K562 (cell line): ENCODE measurements around the gene PPP1R14B. TPM values are rescaled to one million over a fixed set of nuclear protein-coding genes. Genes with fewer than 3 reads are reported as not detected.

Source experiments
- ASH1L ChIP-seq: fragments of 450-650 bp; IDR thresholded peaks from 2 replicates; pipeline ENCODE4 v1.6.1; 2018; ENCODE audit warnings: borderline replicate concordance, mild to moderate bottlenecking, low read depth; ENCODE audit not compliant: partially characterized antibody
- ATF7 ChIP-seq: fragments of 450-650 bp; IDR thresholded peaks from 2 replicates; pipeline ENCODE4 v1.7.1; 2014; ENCODE audit warnings: mild to moderate bottlenecking, moderate library complexity
- ELF1 ChIP-seq: fragments of 200-800 bp; sonication (Bioruptor generic); IDR thresholded peaks from 2 replicates; pipeline ENCODE4 v1.6.1; 2016; ENCODE audit warnings: missing genetic modification characterization, missing compliant biosample characterization
- ETS2 ChIP-seq: IDR thresholded peaks from 2 replicates; pipeline ENCODE4 v1.6.1; 2016; ENCODE audit warnings: borderline replicate concordance, missing genetic modification characterization, mild to moderate bottlenecking, moderate library complexity, missing compliant biosample characterization; ENCODE audit not compliant: poor library complexity, severe bottlenecking
- IFI16 ChIP-seq: fragments of 250-450 bp; sonication (Bioruptor Pico); IDR thresholded peaks from 2 replicates; pipeline ENCODE4 v2.1.2; 2022; ENCODE audit warnings: mild to moderate bottlenecking, inconsistent platforms
- JUND ChIP-seq, 2 experiments: IDR thresholded peaks; 2 replicates in 1 of 2; 3 replicates in 1 of 2; pipeline ENCODE4 v1.6.1; 2011; ENCODE audit warnings: borderline replicate concordance in 2 of 2, low read depth in 2 of 2, low read length in 2 of 2, improper control_type of control experiment in 1 of 2, missing biosample characterization in 1 of 2, missing genetic modification characterization in 1 of 2, missing genetic modification reagents in 1 of 2
- KLF10 ChIP-seq: fragments of 250-450 bp; sonication (Bioruptor Pico); IDR thresholded peaks from 2 replicates; pipeline ENCODE4 v1.6.1; 2021; ENCODE audit warnings: matching md5 sums
- NBN ChIP-seq: fragments of 450-650 bp; IDR thresholded peaks from 2 replicates; pipeline ENCODE4 v1.6.1; 2016; ENCODE audit warnings: low read depth, mild to moderate bottlenecking
- NONO ChIP-seq, 2 experiments: fragments of 200-400 bp in 1 of 2; fragments of 450-650 bp in 1 of 2; formaldehyde crosslinking in 1 of 2; IDR thresholded peaks; 2 replicates each; pipeline ENCODE4 v1.6.1; 2017; ENCODE audit warnings: low read depth in 2 of 2, mild to moderate bottlenecking in 2 of 2, moderate library complexity in 2 of 2, low read length in 1 of 2
- POLR2AphosphoS5 ChIP-seq: IDR thresholded peaks from 2 replicates; pipeline ENCODE4 v1.6.1; 2011; ENCODE audit warnings: mild to moderate bottlenecking, low read depth, low read length, moderate library complexity; ENCODE audit not compliant: control insufficient read depth, insufficient read depth
- RBM34 ChIP-seq: fragments of 200-400 bp; formaldehyde crosslinking; IDR thresholded peaks from 2 replicates; pipeline ENCODE4 v1.6.1; 2018; ENCODE audit warnings: low read length, borderline replicate concordance; ENCODE audit not compliant: insufficient read depth
- SRSF9 ChIP-seq: fragments of 200-400 bp; formaldehyde crosslinking; IDR thresholded peaks from 2 replicates; pipeline ENCODE4 v1.6.1; 2017; ENCODE audit warnings: low read depth, low read length, borderline replicate concordance
- TOE1 ChIP-seq, 2 experiments: fragments of 450-650 bp in 1 of 2; sonication (generic) in 1 of 2; formaldehyde crosslinking in 1 of 2; IDR thresholded peaks; 2 replicates each; pipeline versions ENCODE4 v1.7.1 to v1.8.0; 2016 to 2022; ENCODE audit warnings: borderline replicate concordance in 2 of 2, mild to moderate bottlenecking in 2 of 2, antibody characterized with exemption in 1 of 2, inconsistent platforms in 1 of 2, low read depth in 1 of 2, missing genetic modification reagents in 1 of 2, moderate library complexity in 1 of 2
- ZFP1 ChIP-seq: fragments of 450-650 bp; formaldehyde crosslinking; IDR thresholded peaks from 2 replicates; pipeline ENCODE4 v1.4.0; 2020; ENCODE audit warnings: mild to moderate bottlenecking, mixed read lengths
- ZNF445 ChIP-seq: fragments of 250-450 bp; sonication (Bioruptor Pico); IDR thresholded peaks from 2 replicates; pipeline ENCODE4 v1.4.0; 2020; ENCODE audit warnings: low read depth, mild to moderate bottlenecking, moderate library complexity
- ZNF57 ChIP-seq: fragments of 450-650 bp; formaldehyde crosslinking; IDR thresholded peaks from 2 replicates; pipeline ENCODE4 v1.4.0; 2020; ENCODE audit warnings: mild to moderate bottlenecking, moderate library complexity
- ZNF668 ChIP-seq: fragments of 250-450 bp; sonication (Bioruptor Pico); IDR thresholded peaks from 2 replicates; pipeline ENCODE4 v1.8.0; 2022; ENCODE audit warnings: mild to moderate bottlenecking, inconsistent platforms
- polyA plus RNA-seq, 8 experiments: library from polyadenylated mRNA; depleted of rRNA in 4 of 8; stranded (reverse) in 5 of 8; unstranded in 3 of 8; fragments of >200 nt; fragmentation: Nextera tagmentation in 2 of 8; fragmentation: Illumina TruSeq in 1 of 8; extraction: Ambion mirVana in 2 of 8; extraction: Trizol in 1 of 8; gene quantifications; 2 replicates each; pipeline versions ENCODE4 v1.2.1 to v1.2.3, GENCODE V29; 2011 to 2014; ENCODE audit warnings: inconsistent platforms in 1 of 8, missing spikeins in 1 of 8
- total RNA-seq, 7 experiments: library from RNA; depleted of rRNA in 6 of 7; stranded (reverse); fragments of >200 nt in 6 of 7; fragmentation: Illumina TruSeq in 2 of 7; extraction: Trizol in 2 of 7; gene quantifications; 2 replicates each; pipeline versions ENCODE4 v1.2.1 to v1.2.3, GENCODE V29; 2011 to 2021; ENCODE audit warnings: low replicate concordance in 1 of 7
- TF ChIP-seq, protein P1 (sequence below): fragments of 250-450 bp; sonication (Bioruptor Pico); IDR thresholded peaks from 2 replicates; pipeline ENCODE4 v1.9.0; 2021; ENCODE audit warnings: mild to moderate bottlenecking
- TF ChIP-seq, protein P2 (sequence below): sonication (generic); formaldehyde crosslinking; IDR thresholded peaks from 2 replicates; pipeline ENCODE4 v1.8.1; 2022; ENCODE audit warnings: missing genetic modification reagents
- TF ChIP-seq, protein P3 (sequence below): sonication (generic); formaldehyde crosslinking; IDR thresholded peaks from 2 replicates; pipeline ENCODE4 v1.8.1; 2023; ENCODE audit warnings: mild to moderate bottlenecking, missing genetic modification reagents
- TF ChIP-seq, protein P4 (sequence below): sonication (generic); formaldehyde crosslinking; IDR thresholded peaks from 2 replicates; pipeline ENCODE4 v1.8.0; 2022; ENCODE audit warnings: mild to moderate bottlenecking, missing genetic modification reagents, borderline replicate concordance

Gene PPP1R14B
- total and polyA plus RNA-seq, 9 of the 15 experiments (the other 6 are each of a cell fraction or from before 2014, with no cell fraction given), result 7.7 to 566 (median 212) TPM

DNA sequence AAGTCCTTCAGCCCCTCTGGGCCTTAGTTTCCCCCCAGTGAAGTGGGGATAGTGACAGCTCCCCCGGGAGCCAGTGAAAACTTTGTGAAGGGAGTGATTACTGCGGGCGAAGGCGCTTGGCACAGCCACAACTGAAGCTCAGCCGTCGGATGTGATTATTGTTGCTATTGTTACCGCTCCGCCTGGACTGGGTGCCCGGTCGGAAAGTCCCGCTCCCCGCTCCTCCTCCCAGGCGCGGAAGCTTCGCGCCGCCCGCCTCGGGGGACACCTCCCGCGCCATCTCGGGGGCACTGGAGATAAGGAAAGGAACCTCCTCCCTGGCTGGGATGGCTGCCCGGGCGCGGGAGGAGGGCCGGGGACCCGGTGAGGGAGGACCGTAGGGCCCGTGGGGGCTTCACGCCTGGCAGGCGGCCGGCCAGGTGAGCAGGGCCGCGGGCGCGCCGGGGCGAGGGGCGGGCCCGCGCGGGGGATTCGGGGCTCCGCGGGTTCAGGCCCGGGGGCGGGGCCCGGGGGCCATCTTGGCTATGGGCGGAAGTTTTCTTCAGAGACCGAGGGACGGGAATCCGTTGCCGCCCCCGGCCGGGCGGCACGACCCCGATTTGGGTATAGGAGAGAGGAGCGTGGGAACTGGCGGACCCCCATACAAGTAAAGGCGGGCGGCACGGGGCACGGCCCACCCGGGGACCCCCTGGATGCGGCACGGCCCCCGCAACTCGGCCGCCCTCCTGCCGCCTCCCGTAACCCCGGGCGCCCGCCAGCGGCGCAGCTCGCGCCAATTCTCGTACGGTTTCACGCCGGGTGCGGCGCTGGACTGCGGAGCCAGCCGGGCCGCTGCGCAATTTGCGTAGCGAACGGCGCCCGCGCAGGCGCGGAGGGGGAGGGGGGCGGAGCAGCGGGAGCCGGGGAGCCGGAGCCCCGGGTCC is 38.5 kb upstream of the PPP1R14B start, which contains the start of gene GPR137 (continued):
- TF ChIP-seq TOE1 (IDR thresholded peaks at IDR 0.05; ENCODE audit: borderline replicate concordance) (no peak), TOE1 (CRISPR knock-in tag; IDR thresholded peaks at IDR 0.05; ENCODE audit: borderline replicate concordance, low read depth) (no peak), POLR2AphosphoS5 (peak; percentile 14; the same call in 1 of the 2 replicates), ZNF57 (CRISPR knock-in tag) (no peak), ZNF668 (CRISPR knock-in tag) (no peak), ASH1L (no peak), ELF1 (tag) (peak; percentile 98), ZFP1 (CRISPR knock-in tag) (no peak), ETS2 (no peak), SRSF9 (no peak), NBN (no peak; the same call in 1 of the 2 replicates), JUND (IDR thresholded peaks at IDR 0.05; ENCODE audit: borderline replicate concordance, low read depth, low read length) (peak; percentile 8; the same call in 1 of the 2 replicates), JUND (tag; IDR thresholded peaks at IDR 0.05; ENCODE audit: borderline replicate concordance, low read depth, low read length) (no peak), RBM34 (no peak), ZNF445 (CRISPR knock-in tag) (no peak), KLF10 (no peak), ATF7 (peak; percentile 64), IFI16 (no peak), NONO (IDR thresholded peaks at IDR 0.05; ENCODE audit: low read depth in 2 of 2, low read length in 1 of 2) (no peak; a peak in 2 of 4 replicates)
- TF ChIP-seq, protein P1, sequence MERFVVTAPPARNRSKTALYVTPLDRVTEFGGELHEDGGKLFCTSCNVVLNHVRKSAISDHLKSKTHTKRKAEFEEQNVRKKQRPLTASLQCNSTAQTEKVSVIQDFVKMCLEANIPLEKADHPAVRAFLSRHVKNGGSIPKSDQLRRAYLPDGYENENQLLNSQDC (CRISPR knock-in tag), result no peak
- TF ChIP-seq, protein P2, sequence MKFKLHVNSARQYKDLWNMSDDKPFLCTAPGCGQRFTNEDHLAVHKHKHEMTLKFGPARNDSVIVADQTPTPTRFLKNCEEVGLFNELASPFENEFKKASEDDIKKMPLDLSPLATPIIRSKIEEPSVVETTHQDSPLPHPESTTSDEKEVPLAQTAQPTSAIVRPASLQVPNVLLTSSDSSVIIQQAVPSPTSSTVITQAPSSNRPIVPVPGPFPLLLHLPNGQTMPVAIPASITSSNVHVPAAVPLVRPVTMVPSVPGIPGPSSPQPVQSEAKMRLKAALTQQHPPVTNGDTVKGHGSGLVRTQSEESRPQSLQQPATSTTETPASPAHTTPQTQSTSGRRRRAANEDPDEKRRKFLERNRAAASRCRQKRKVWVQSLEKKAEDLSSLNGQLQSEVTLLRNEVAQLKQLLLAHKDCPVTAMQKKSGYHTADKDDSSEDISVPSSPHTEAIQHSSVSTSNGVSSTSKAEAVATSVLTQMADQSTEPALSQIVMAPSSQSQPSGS (CRISPR knock-in tag), result no peak
- TF ChIP-seq, protein P3, sequence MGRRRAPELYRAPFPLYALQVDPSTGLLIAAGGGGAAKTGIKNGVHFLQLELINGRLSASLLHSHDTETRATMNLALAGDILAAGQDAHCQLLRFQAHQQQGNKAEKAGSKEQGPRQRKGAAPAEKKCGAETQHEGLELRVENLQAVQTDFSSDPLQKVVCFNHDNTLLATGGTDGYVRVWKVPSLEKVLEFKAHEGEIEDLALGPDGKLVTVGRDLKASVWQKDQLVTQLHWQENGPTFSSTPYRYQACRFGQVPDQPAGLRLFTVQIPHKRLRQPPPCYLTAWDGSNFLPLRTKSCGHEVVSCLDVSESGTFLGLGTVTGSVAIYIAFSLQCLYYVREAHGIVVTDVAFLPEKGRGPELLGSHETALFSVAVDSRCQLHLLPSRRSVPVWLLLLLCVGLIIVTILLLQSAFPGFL (CRISPR knock-in tag), result no peak
- TF ChIP-seq, protein P4, sequence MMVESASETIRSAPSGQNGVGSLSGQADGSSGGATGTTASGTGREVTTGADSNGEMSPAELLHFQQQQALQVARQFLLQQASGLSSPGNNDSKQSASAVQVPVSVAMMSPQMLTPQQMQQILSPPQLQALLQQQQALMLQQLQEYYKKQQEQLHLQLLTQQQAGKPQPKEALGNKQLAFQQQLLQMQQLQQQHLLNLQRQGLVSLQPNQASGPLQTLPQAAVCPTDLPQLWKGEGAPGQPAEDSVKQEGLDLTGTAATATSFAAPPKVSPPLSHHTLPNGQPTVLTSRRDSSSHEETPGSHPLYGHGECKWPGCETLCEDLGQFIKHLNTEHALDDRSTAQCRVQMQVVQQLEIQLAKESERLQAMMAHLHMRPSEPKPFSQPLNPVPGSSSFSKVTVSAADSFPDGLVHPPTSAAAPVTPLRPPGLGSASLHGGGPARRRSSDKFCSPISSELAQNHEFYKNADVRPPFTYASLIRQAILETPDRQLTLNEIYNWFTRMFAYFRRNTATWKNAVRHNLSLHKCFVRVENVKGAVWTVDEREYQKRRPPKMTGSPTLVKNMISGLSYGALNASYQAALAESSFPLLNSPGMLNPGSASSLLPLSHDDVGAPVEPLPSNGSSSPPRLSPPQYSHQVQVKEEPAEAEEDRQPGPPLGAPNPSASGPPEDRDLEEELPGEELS (CRISPR knock-in tag), result no peak
